Activated CD8-positive, alpha-beta memory T cell treated with anti-CD3 and anti-CD28 coated beads for 36 hours (primary cell): Measurements from ENCODE around the gene PSAPL1. TPM values are rescaled to one million over a fixed set of nuclear protein-coding genes. Genes with fewer than 3 reads are reported as not detected.

Experiments used
- CTCF ChIA-PET: fragments of 350-600 bp; sonication (Branson Sonifier 250); formaldehyde crosslinking; loops from one replicate; lab custom pipeline; 2021; ENCODE audit warnings: antibody characterized with exemption; lab: Charles Lee
- POLR2A ChIA-PET: fragments of 350-600 bp; sonication (Branson Sonifier 250); formaldehyde crosslinking; loops from one replicate; lab custom pipeline; 2021; ENCODE audit warnings: antibody characterized with exemption; lab: Charles Lee
- total RNA-seq, 2 experiments: library from RNA; stranded (reverse); gene quantifications; one replicate each; pipeline ENCODE4 v1.2.3, GENCODE V29; 2021

Gene PSAPL1
- total RNA-seq, 2 experiments from 2014 or later: not detected

DNA sequence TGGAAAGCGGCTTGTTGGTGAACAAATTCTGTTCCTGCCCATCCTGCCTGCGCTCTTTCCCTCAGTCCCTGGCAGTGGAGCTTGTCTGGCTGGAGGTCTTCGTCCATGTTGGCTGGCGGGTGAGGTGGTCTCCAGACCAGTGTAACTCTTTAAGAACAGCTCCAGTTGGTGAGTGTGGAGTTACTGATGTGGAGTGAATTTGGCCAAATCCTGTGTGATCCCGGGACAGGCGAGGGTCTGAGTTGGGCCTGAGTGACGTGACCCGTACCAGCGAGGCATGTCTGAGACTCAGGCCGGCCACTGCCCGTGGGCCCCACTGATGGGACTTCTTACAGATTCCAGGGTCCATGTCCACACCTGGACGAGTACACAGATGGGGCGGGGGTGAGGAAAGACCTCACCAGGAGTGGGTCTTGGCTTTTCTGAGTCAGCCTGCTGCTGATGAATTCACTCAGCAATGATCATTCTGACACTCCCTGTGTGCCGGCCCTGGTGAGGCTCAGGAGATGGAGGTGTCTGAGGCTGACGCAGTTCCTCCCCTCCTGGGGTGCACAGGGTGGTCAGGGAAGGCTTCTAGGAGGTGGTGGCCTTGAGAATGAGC is 45.5 kb downstream of the PSAPL1 start:
- ChIA-PET POLR2A (no interaction called here), CTCF (no interaction called here)

DNA sequence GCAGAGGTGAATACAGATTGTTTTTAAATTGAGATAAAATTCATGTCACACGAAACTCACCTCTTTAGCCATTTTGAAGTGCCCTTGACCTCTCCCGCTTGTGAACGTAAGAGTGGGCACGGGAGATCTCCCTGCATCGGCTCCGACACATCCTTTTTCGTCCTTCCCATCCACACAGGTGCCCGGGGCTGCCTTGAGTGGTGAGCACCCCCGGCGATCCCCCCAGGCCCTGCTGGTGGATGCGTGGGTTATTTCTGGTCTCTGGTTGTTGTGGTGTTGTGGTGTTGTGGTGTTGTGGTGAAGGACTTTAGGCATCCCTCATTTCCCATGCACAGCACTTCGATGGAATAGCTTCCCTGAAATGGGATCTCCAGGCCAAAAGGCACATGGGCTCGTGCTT is 46.1 kb downstream of the PSAPL1 start:
- POLR2A ChIA-PET: no interaction called here
- CTCF ChIA-PET: no interaction called here

GRCh38 chr4:7387925-7388324 is 46.8 kb downstream of the PSAPL1 start:
- ChIA-PET POLR2A (no interaction called here), CTCF (no interaction called here)

DNA sequence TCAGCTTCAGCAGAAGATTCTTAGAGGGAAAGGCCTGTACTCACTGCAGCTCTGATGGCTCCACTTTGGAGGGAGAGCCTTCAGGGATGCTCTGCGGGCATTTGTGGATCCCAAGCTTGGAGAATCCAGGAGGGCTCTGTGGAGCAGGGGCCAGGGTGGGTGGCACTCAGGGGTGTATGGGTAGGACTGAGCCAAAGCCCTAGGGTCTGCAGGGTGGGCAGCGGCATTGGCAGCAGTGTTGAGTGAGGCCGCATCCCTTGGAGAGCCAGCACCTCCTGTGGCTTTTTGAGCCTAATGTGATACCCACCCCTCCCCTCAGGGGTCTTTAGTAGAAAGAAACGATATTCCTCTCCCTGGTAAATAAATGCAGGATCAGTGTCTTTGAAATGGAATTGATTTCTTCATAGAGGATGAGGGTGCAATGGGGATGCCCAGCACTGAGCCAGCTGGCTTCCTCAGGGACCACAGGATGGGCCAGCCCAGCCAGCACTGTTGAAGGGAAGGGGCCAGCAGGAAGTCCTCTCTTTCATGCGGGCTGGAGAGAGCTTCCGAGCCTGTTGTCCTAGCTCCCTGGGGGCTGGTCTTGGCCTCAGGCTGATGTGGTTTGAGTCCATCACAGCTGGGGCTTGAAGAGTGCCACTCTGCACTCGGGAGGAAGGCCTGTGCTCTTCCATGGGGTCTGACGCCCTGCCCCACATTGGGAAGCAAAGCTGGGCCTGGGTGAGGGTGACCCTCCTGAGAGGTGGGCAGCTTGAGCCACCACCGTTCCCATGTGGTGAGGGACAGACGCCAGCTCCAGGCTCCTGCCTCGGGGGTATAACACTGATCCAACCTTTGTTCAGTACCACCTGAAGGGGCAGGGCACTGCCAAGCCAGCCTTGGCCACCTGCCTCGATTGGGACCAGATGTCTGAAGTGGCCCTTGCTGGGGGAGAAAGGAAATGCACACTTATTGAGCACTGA is 49.5 kb downstream of the PSAPL1 start:
- ChIA-PET POLR2A (no interaction called here), CTCF (no interaction called here)

DNA sequence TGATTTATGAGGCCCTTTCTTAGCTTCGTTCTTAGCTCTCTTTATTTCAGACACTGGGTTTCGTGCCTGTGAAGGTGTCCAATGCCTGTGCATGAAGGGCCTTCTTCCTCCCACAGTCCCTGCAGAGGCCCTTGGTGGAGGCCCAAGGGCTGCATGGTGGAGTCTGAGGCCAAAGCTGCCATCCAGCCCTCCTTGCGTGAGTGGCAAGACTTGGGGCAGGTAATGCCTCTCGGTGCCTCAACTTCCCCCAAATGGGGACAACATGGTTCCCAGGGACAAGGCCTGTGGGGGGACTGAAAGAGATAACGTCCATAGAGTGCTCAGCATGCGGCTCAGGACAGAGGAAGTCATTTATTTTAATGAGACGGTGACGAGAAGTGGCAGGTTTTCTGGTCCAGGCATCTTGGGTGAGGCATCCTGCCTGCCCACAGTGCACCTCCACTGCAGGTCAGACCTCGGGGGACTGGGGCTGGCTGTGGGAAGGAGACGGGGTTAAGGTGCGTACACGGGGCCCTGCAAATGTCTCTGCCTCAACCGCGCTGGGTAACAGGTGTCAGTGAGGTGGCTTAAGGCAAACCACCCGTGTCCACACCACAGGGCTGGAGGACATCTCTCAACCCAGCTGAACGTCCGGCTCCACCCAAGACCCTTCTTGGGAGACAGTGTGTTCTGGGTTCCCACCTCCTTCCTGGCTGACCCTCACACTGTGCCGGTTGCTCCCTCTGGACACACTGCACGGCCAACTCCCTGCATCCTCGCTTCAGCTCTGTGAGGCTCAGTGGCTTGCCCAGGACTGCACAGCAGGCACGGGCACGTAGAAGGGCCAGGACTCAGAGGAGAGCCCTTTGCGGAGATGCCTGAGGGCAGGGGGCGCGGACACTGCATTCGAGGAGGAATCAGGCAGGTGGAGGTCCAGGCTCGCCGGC is 50.5 kb downstream of the PSAPL1 start:
- CTCF ChIA-PET: interaction anchor here (0.9 kb wide), 1 partner anchor 27 kb away, joined by 5 read pairs; no protein-coding TSS in a partner anchor
- POLR2A ChIA-PET: no interaction called here

DNA sequence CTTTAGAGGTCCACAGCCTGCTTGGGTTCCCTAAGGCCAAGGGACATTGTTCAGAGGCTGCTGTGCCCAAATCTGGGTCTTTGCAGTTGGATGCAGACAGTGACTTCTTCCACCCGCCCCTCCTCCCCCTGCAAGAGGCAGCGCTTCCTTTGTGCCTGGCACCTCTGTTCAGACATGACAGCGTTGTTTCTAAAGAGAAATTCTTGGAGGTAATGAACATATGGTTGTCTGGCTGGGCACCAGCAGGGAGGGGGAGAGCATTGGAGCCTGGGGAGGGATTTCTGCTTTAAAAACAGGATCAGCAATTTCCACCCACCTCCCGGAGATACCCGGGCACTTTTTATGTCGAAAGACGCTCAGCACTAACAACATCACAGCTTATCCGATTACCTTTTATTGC is 51.5 kb downstream of the PSAPL1 start:
- ChIA-PET POLR2A (no interaction called here), CTCF (interaction anchor here (0.9 kb wide), 1 partner anchor 28 kb away, joined by 5 read pairs; no protein-coding TSS in a partner anchor)

DNA sequence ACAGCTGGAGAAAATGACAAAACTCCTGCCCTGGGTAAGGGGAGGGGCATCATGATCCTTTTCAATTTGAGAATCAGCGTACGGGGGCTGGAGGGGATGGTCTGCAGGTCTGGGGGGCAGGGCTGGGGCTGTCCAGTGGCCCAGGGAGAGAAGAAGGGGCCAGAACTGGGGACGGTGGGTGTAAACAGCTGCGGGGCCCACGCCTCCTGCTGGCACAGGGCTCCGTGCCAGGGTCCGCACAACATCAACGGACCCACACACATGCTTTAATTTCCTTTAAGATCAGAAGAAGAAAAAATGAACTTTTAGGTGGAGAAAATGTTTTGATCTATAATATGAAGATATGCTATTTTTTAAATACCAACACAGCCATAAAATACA is 52.1 kb downstream of the PSAPL1 start:
- CTCF ChIA-PET: no interaction called here
- POLR2A ChIA-PET: no interaction called here

- POLR2A ChIA-PET: no interaction called here
- CTCF ChIA-PET: no interaction called here
These were observed 52.7 kb downstream of the PSAPL1 start for GRCh38 chr4:7381890-7382633.

GRCh38 chr4:7381221-7381889 is 53.4 kb downstream of the PSAPL1 start:
- POLR2A ChIA-PET: no interaction called here
- CTCF ChIA-PET: no interaction called here

Other genes with a start within 250 kb of the PSAPL1 start
- gene SORCS2, start 242.4 kb downstream of the PSAPL1 start, total RNA-seq: not detected